ENCODE data around the gene SRGN.

Gene SRGN

GRCh38 chr10:69089638-69090599 is 2.0 kb downstream of the SRGN start:
- peak in 2 of 3 experiments; percentile 51 to 55 for DNase-seq (ENCODE audit: low read depth in 2 of 3, low spot score in 2 of 3)

GRCh38 chr10:69090685-69091084 is 2.8 kb downstream of the SRGN start:
- DNase-seq (ENCODE audit: low read depth in 2 of 3, low spot score in 2 of 3): no peak

- DNase-seq (ENCODE audit: low read depth in 2 of 3, low spot score in 2 of 3): no peak
These were observed 3.3 kb downstream of the SRGN start for GRCh38 chr10:69091143-69091651.

- DNase-seq (ENCODE audit: low read depth in 2 of 3, low spot score in 2 of 3): peak in 1 of 3 experiments; percentile 52
These were observed 5.3 kb downstream of the SRGN start for GRCh38 chr10:69092959-69093850.

GRCh38 chr10:69093933-69094332 is 6.0 kb downstream of the SRGN start:
- no peak for DNase-seq (ENCODE audit: low read depth in 2 of 3, low spot score in 2 of 3)

- DNase-seq (ENCODE audit: low read depth in 2 of 3, low spot score in 2 of 3): no peak
These were observed 8.1 kb downstream of the SRGN start for GRCh38 chr10:69096045-69096444.

GRCh38 chr10:69097729-69098128 is 9.8 kb downstream of the SRGN start:
- DNase-seq (ENCODE audit: low read depth in 2 of 3, low spot score in 2 of 3): no peak

- no peak for DNase-seq (ENCODE audit: low read depth in 2 of 3, low spot score in 2 of 3)
These were observed 12.4 kb downstream of the SRGN start for GRCh38 chr10:69100136-69100872.

- no peak for DNase-seq (ENCODE audit: low read depth in 2 of 3, low spot score in 2 of 3)
These were observed 13.7 kb downstream of the SRGN start for GRCh38 chr10:69101451-69102095.

DNA sequence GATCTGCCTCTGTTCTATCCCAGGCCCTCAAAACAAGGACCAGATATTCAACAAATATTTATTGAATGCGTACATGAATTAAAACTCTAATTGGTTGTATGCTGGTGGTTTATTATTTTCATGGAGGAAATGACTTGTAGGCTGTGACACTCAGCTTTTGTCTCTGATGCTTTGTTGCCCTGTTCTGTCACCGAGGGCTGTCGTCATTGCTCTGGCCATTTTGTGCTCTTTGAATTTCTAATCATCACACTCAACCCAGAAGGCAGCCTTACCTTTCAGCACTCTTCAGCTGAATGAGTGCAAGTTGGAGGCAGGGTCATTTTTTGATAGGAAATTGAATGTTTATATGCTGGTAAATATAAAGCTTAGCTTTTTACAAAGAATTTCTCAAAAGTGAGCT is 14.5 kb downstream of the SRGN start:
- DNase-seq (ENCODE audit: low read depth in 2 of 3, low spot score in 2 of 3): no peak

DNA sequence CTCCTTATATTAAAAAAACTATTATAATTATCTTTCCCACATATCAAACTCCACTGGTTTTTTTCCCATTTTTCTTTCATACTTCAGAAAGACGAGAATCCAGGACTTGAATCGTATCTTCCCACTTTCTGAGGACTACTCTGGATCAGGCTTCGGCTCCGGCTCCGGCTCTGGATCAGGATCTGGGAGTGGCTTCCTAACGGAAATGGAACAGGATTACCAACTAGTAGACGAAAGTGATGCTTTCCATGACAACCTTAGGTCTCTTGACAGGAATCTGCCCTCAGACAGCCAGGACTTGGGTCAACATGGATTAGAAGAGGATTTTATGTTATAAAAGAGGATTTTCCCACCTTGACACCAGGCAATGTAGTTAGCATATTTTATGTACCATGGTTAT is 15.9 kb downstream of the SRGN start:
- no peak for DNase-seq (ENCODE audit: low read depth in 2 of 3, low spot score in 2 of 3)

- no peak for DNase-seq (ENCODE audit: low read depth in 2 of 3, low spot score in 2 of 3)
These were observed 17.3 kb downstream of the SRGN start for GRCh38 chr10:69104994-69105790.

GRCh38 chr10:69107176-69107490 is 19.2 kb downstream of the SRGN start:
- no peak for DNase-seq (ENCODE audit: low read depth in 2 of 3, low spot score in 2 of 3)

DNA sequence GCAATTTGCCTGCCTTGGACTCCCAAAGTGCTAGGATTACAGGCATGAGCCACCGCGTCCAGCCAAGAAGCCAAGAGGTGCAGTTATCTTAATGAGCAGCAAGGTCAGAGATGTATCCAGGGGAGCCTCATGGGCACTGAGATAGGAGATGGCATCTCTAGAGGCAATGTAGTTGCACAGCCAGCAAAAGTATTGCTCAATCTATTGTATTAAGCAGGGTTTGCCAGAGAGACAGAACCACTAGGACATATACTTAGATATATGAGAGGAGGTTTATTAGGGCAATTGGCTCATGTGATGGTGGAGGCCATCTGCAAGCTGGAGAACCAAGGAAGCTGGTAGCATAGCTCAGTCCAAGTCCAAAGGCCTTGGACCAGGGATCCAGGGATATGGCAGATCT is 19.8 kb downstream of the SRGN start:
- no peak for DNase-seq (ENCODE audit: low read depth in 2 of 3, low spot score in 2 of 3)

GRCh38 chr10:69119896-69120295 is 32.0 kb downstream of the SRGN start:
- no peak for DNase-seq (ENCODE audit: low read depth in 2 of 3, low spot score in 2 of 3)

- no peak for DNase-seq (ENCODE audit: low read depth in 2 of 3, low spot score in 2 of 3)
These were observed 35.4 kb downstream of the SRGN start for GRCh38 chr10:69123306-69123746.

GRCh38 chr10:69123747-69124562 is 36.1 kb downstream of the SRGN start, which contains the start of gene VPS26A:
Gene VPS26A, plus strand, starts transcription at chr10:69124178. Its CDS starts 100 bp downstream, at chr10:69124278.
- DNase-seq (ENCODE audit: low read depth in 2 of 3, low spot score in 2 of 3): peak; percentile 95 to 98 (median 97)

DNA sequence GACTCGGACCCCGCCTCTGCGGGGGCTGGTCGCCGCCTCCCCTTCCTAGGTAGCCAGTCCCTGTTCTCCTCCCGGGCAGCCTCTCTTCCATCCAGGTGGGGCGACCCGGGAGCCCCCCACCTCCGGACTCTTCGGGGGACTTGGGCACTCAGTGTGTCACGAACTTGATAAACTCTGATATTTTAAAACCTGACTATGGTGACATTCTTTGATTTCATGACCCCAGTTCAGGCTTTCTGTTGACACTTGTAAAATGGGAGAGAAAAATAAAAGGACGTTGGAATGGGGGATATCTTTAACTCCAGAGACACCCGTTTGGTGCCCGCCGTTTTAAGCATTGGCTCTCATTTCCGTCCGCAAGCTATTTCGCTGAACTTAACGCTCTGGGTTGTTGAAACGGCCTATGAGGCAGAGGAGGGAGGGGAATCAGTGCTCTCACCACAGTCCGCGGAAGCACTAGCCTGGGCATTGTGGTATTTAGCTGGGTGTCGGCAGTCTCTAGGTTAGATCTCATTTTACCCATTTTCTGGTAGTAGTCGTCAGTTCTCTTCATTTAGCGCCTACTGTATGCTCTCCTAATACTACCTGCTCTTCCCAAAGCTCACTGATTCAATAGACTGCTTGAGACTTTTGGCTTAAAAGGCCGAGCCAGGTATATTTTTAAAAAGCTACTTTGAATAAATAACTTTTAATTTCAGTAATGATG is 36.8 kb downstream of the SRGN start:
- peak in 2 of 3 experiments; percentile 8 to 21 for DNase-seq (ENCODE audit: low read depth in 2 of 3, low spot score in 2 of 3)

Measured in activated CD8-positive, alpha-beta memory T cell treated with anti-CD3 and anti-CD28 coated beads for 48 hours (primary cell).